ENCODE measurements around the gene CTSZ. TPM values are rescaled to one million over a fixed set of nuclear protein-coding genes. Genes with fewer than 3 reads are reported as not detected.

CTSZ gene
- total RNA-seq, 1 donor from 2014 or later = 34.2 TPM

DNA sequence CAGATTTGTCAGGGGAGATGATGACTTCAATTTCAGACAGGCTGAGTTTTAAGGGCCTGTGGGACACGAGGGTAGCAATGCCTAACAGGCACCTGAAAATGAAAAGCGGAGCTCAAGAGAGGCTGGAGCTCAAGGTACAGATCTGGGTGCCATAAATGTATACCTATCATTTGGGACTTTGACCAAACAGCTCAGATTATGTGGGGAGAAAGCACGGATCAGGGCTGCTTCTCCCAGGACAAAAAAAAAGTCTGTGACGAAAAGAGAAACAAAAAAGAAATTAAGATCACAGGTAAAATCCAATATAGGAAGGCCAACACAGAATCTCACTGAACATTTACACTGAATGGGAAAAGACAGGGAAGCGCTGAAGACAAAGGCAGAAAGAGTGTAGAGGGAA, 33.6 kb upstream of the CTSZ start:
- no peaks in the 10 kb centered on the region for H3K9me3 ChIP-seq (ENCODE audit: low read depth)
- no peak overlapping the region for H3K4me2 ChIP-seq
- Mint-ChIP-seq H3K9me3 (no peaks in the 10 kb centered on the region), H3K36me3 (peaks cover 14% of the 10 kb centered on the region), H3K4me1 (peaks cover 26% of the 10 kb centered on the region), H3K27me3 (ENCODE audit: insufficient read depth, low read depth) (peaks cover 3% of the 10 kb centered on the region), H3K27ac (no peak overlapping the region), H3K4me3 (peak overlapping the region; percentile 54)
- no peak overlapping the region for H3K9ac ChIP-seq
- DNase-seq (ENCODE audit: low spot score) = no peak
- H3K27me3 ChIP-seq = no peaks in the 10 kb centered on the region
- H2AFZ ChIP-seq (replicated peaks) = no peak overlapping the region
- peaks cover 48% of the 10 kb centered on the region for H3K79me2 ChIP-seq (ENCODE audit: low read depth)
- H3F3A ChIP-seq (ENCODE audit: low read depth) = no peaks in the 10 kb centered on the region
- H3K4me1 ChIP-seq = peaks cover 11% of the 10 kb centered on the region
- H3K4me3 ChIP-seq = no peak overlapping the region
- no peak overlapping the region for H3K27ac ChIP-seq
- H3K36me3 ChIP-seq = no peaks in the 10 kb centered on the region
- H4K20me1 ChIP-seq (ENCODE audit: low read depth) = peaks cover 5% of the 10 kb centered on the region
- TF ChIP-seq, protein P1, sequence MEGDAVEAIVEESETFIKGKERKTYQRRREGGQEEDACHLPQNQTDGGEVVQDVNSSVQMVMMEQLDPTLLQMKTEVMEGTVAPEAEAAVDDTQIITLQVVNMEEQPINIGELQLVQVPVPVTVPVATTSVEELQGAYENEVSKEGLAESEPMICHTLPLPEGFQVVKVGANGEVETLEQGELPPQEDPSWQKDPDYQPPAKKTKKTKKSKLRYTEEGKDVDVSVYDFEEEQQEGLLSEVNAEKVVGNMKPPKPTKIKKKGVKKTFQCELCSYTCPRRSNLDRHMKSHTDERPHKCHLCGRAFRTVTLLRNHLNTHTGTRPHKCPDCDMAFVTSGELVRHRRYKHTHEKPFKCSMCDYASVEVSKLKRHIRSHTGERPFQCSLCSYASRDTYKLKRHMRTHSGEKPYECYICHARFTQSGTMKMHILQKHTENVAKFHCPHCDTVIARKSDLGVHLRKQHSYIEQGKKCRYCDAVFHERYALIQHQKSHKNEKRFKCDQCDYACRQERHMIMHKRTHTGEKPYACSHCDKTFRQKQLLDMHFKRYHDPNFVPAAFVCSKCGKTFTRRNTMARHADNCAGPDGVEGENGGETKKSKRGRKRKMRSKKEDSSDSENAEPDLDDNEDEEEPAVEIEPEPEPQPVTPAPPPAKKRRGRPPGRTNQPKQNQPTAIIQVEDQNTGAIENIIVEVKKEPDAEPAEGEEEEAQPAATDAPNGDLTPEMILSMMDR (IDR thresholded peaks at IDR 0.05) = no peak
- TF ChIP-seq EZH2 (IDR thresholded peaks at IDR 0.05) = no peak
- TF ChIP-seq EZH2phosphoT487 (IDR thresholded peaks at IDR 0.05) = no peak

DNA sequence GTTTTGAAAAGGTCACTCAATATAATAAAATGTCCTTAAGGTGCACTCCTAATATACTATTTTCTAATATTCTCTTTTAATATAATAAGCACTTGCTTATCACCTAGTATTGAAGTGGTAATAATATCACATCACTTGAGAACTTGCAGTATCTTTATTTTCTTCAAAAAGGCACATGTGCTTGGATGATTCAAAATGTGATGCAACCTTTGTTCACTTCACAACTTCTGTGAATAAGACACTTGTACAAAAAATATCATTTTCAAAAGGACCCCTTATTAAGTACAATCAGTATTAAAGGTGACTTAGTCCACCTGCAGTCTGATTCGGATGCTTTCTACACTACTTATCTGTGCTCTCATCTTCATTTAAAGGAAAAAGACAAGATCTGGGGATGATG, 32.2 kb upstream of the CTSZ start:
- TF ChIP-seq EZH2 (IDR thresholded peaks at IDR 0.05) (no peak), EZH2phosphoT487 (IDR thresholded peaks at IDR 0.05) (no peak)
- TF ChIP-seq, protein P1 (IDR thresholded peaks at IDR 0.05) = no peak
- H4K20me1 ChIP-seq (ENCODE audit: low read depth) = peaks cover 5% of the 10 kb centered on the region
- peaks cover 26% of the 10 kb centered on the region for H3K4me1 Mint-ChIP-seq
- H3K4me2 ChIP-seq = no peak overlapping the region
- no peak overlapping the region for H2AFZ ChIP-seq (replicated peaks)
- no peak overlapping the region for H3K9ac ChIP-seq
- no peak overlapping the region for H3K4me3 ChIP-seq
- peaks cover 11% of the 10 kb centered on the region for H3K4me1 ChIP-seq
- H3K36me3 Mint-ChIP-seq = peaks cover 16% of the 10 kb centered on the region
- no peaks in the 10 kb centered on the region for H3K9me3 ChIP-seq (ENCODE audit: low read depth)
- no peak overlapping the region for H3K27ac Mint-ChIP-seq
- H3K27me3 ChIP-seq = no peaks in the 10 kb centered on the region
- no peak overlapping the region for H3K27ac ChIP-seq
- H3K79me2 ChIP-seq (ENCODE audit: low read depth) = peaks cover 48% of the 10 kb centered on the region
- H3K36me3 ChIP-seq = no peaks in the 10 kb centered on the region
- H3K9me3 Mint-ChIP-seq = no peaks in the 10 kb centered on the region
- H3K4me3 Mint-ChIP-seq = no peak overlapping the region
- no peak for DNase-seq (ENCODE audit: low spot score)
- H3F3A ChIP-seq (ENCODE audit: low read depth) = peaks cover under 1% of the 10 kb centered on the region
- peaks cover 3% of the 10 kb centered on the region for H3K27me3 Mint-ChIP-seq (ENCODE audit: insufficient read depth, low read depth)

DNA sequence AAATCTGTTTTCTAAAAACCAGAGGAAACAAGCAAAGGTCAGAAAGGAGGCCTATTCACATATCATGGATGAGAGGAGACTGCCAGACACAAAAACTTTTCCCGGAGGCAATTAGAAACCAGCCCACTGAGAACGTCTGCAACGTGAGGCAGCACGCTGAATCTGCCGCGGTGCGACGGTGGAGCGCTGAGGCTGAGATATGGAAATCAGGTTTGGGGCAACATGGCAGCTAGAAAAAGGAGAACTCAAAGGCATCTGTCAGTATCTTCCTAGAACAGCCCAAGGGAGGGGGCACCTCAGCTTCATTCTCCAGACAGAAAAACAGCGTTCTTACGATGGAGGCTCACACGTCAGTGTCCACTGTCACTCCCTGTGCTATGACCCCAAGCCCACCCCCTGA, 30.3 kb upstream of the CTSZ start:
- H3K4me3 ChIP-seq = no peak overlapping the region
- no peak for DNase-seq (ENCODE audit: low spot score)
- H3F3A ChIP-seq (ENCODE audit: low read depth) = peaks cover 19% of the 10 kb centered on the region
- H3K4me2 ChIP-seq = no peak overlapping the region
- H3K9me3 ChIP-seq (ENCODE audit: low read depth) = no peaks in the 10 kb centered on the region
- H3K27me3 Mint-ChIP-seq (ENCODE audit: insufficient read depth, low read depth) = no peaks in the 10 kb centered on the region
- H3K36me3 Mint-ChIP-seq = peaks cover 16% of the 10 kb centered on the region
- peaks cover 46% of the 10 kb centered on the region for H3K79me2 ChIP-seq (ENCODE audit: low read depth)
- H3K9me3 Mint-ChIP-seq = no peaks in the 10 kb centered on the region
- H3K36me3 ChIP-seq = no peaks in the 10 kb centered on the region
- H3K4me3 Mint-ChIP-seq = no peak overlapping the region
- TF ChIP-seq, protein P1 (IDR thresholded peaks at IDR 0.05) = no peak
- TF ChIP-seq EZH2 (IDR thresholded peaks at IDR 0.05) (no peak), EZH2phosphoT487 (IDR thresholded peaks at IDR 0.05) (no peak)
- peaks cover 17% of the 10 kb centered on the region for H3K4me1 ChIP-seq
- H3K27ac ChIP-seq = no peak overlapping the region
- no peaks in the 10 kb centered on the region for H3K27me3 ChIP-seq
- H3K27ac Mint-ChIP-seq = no peak overlapping the region
- H3K4me1 Mint-ChIP-seq = peaks cover 27% of the 10 kb centered on the region
- H4K20me1 ChIP-seq (ENCODE audit: low read depth) = peaks cover 5% of the 10 kb centered on the region
- H2AFZ ChIP-seq (replicated peaks) = no peak overlapping the region
- no peak overlapping the region for H3K9ac ChIP-seq
